GM12891 (cell line): ENCODE data around the gene PITPNM2.

Experiments
- POLR2A ChIP-seq: IDR thresholded peaks from 2 replicates; pipeline ENCODE4 v1.6.1; 2011; ENCODE audit warnings: low read depth, low read length, control low read depth
- TAF1 ChIP-seq: IDR thresholded peaks from 2 replicates; pipeline ENCODE4 v1.6.1; 2011; ENCODE audit warnings: low read depth, low read length, control low read depth

DNA sequence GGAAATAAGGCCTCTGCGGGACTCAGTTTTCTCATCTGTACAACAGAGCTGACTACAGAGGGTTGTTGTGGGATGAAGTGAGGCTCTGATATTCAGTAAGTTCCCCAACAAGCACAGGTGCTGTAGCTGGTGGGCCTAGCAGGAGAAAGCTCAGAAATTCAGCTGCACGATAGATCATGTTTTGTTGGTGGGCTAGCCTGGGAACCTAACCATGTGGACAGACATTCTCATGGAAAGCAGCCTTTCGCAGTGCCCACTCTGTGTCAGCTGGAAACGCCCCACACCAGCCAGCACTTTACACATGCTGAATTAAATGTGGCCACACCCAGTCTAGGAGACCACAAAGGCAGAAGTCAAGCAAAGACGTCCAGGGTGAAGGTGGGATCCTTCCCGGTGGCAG is 16.1 kb downstream of the PITPNM2 start:
- TF ChIP-seq TAF1: no peak
- no peak for TF ChIP-seq POLR2A
